SK-N-SH treated with all-trans-retinoic acid at 6 μM for 48 hours (cell line): ENCODE measurements around the gene CNIH2.

Experiments used
- ATAC-seq: fragments of 200-7000 bp; cut with Tn5 transposase; 3 replicates; pipeline ENCODE4 v1.9.1; 2020; ENCODE audit warnings: mild to moderate bottlenecking, moderate library complexity
- ARNTL ChIP-seq: fragments of 450-650 bp; formaldehyde crosslinking; IDR thresholded peaks from 2 replicates; pipeline ENCODE4 v1.5.0; 2020; ENCODE audit warnings: low read depth, mild to moderate bottlenecking, moderate library complexity, borderline replicate concordance
- BACH2 ChIP-seq: fragments of 250-450 bp; sonication (Bioruptor Pico); IDR thresholded peaks from 2 replicates; pipeline ENCODE4 v1.9.0; 2021; ENCODE audit warnings: mild to moderate bottlenecking, borderline replicate concordance
- CSDC2 ChIP-seq: fragments of 250-450 bp; sonication (Bioruptor Pico); IDR thresholded peaks from 2 replicates; pipeline ENCODE4 v1.5.0; 2020; ENCODE audit warnings: mild to moderate bottlenecking, moderate library complexity
- ESRRG ChIP-seq: fragments of 250-450 bp; sonication (Bioruptor Pico); IDR thresholded peaks from 2 replicates; pipeline ENCODE4 v1.6.1; 2021; ENCODE audit warnings: mild to moderate bottlenecking
- ISL1 ChIP-seq: fragments of 250-450 bp; sonication (Bioruptor Pico); IDR thresholded peaks from 2 replicates; pipeline ENCODE4 v2.1.2; 2022; ENCODE audit warnings: mild to moderate bottlenecking, moderate library complexity
- OSR1 ChIP-seq: fragments of 250-450 bp; sonication (Bioruptor Pico); IDR thresholded peaks from 2 replicates; pipeline ENCODE4 v1.8.0; 2022; ENCODE audit warnings: moderate library complexity, mild to moderate bottlenecking, inconsistent platforms
- PPARA ChIP-seq: fragments of 250-450 bp; sonication (Bioruptor Pico); IDR thresholded peaks from 2 replicates; pipeline ENCODE4 v1.5.0; 2020; ENCODE audit warnings: mild to moderate bottlenecking, borderline replicate concordance
- SNAI2 ChIP-seq: fragments of 250-450 bp; sonication (Bioruptor Pico); IDR thresholded peaks from 2 replicates; pipeline ENCODE4 v1.5.0; 2020; ENCODE audit warnings: mild to moderate bottlenecking, moderate library complexity
- TCF4 ChIP-seq: fragments of 250-450 bp; sonication (Bioruptor Pico); IDR thresholded peaks from 2 replicates; pipeline ENCODE4 v1.8.0; 2021; ENCODE audit warnings: mild to moderate bottlenecking, moderate library complexity, borderline replicate concordance
- TOX ChIP-seq: fragments of 250-450 bp; sonication (Bioruptor Pico); IDR thresholded peaks from 2 replicates; pipeline ENCODE4 v1.8.0; 2021; ENCODE audit warnings: mild to moderate bottlenecking, moderate library complexity, borderline replicate concordance
- ZC3H10 ChIP-seq: fragments of 250-450 bp; sonication (Bioruptor Pico); IDR thresholded peaks from 2 replicates; pipeline ENCODE4 v1.5.1; 2021; ENCODE audit warnings: mild to moderate bottlenecking, moderate library complexity
- ZFP3 ChIP-seq: fragments of 250-450 bp; sonication (Bioruptor Pico); IDR thresholded peaks from 2 replicates; pipeline ENCODE4 v1.5.0; 2020; ENCODE audit warnings: mild to moderate bottlenecking, moderate library complexity
- ZFP30 ChIP-seq: fragments of 450-650 bp; formaldehyde crosslinking; IDR thresholded peaks from 2 replicates; pipeline ENCODE4 v1.5.0; 2022; ENCODE audit warnings: mild to moderate bottlenecking, moderate library complexity
- ZNF565 ChIP-seq: fragments of 450-650 bp; formaldehyde crosslinking; conservative IDR thresholded peaks from 2 replicates; pipeline ENCODE4 v1.5.0; 2020; ENCODE audit warnings: low read depth, mild to moderate bottlenecking, moderate library complexity
- ZNF70 ChIP-seq: fragments of 450-650 bp; formaldehyde crosslinking; IDR thresholded peaks from 2 replicates; pipeline ENCODE4 v1.5.0; 2020; ENCODE audit warnings: mild to moderate bottlenecking, moderate library complexity
- ZNF8 ChIP-seq: fragments of 450-650 bp; formaldehyde crosslinking; IDR thresholded peaks from 2 replicates; pipeline ENCODE4 v1.5.0; 2020; ENCODE audit warnings: mild to moderate bottlenecking, moderate library complexity
- TF ChIP-seq, protein P1 (sequence below): fragments of 250-450 bp; sonication (Bioruptor Pico); IDR thresholded peaks from 2 replicates; pipeline ENCODE4 v1.5.0; 2020; ENCODE audit warnings: mild to moderate bottlenecking, moderate library complexity
- TF ChIP-seq, protein P2 (sequence below): fragments of 250-450 bp; sonication (Bioruptor Pico); IDR thresholded peaks from 2 replicates; pipeline ENCODE4 v1.5.1; 2021; ENCODE audit warnings: mild to moderate bottlenecking, moderate library complexity
- TF ChIP-seq, protein P3 (sequence below): fragments of 250-450 bp; sonication (Bioruptor Pico); IDR thresholded peaks from 2 replicates; pipeline ENCODE4 v1.8.0; 2020; ENCODE audit warnings: mild to moderate bottlenecking, moderate library complexity, borderline replicate concordance
- TF ChIP-seq, protein P4 (sequence below): fragments of 250-450 bp; sonication (Bioruptor Pico); IDR thresholded peaks from 2 replicates; pipeline ENCODE4 v1.5.1; 2020; ENCODE audit warnings: low read depth, mild to moderate bottlenecking, moderate library complexity
- TF ChIP-seq, protein P5 (sequence below): fragments of 250-450 bp; sonication (Bioruptor Pico); IDR thresholded peaks from 2 replicates; pipeline ENCODE4 v1.8.0; 2021; ENCODE audit warnings: low read depth, mild to moderate bottlenecking, moderate library complexity, borderline replicate concordance

Gene CNIH2

DNA sequence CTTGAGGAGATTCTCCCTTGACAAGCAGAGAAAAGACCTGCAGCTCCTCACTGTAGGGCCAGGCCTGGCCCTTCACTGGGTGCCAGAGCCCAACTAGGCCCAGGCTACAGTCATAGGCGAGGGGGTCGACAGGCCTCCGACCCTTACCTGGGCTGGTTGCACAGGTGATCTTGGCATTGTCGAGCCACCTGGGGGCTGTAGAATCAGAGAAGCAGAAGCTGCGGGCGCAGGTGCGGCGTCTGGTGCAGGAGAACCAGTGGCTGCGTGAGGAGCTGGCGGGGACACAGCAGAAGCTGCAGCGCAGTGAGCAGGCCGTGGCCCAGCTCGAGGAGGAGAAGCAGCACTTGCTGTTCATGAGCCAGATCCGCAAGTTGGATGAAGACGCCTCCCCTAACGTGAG lies 16.4 kb upstream of the CNIH2 start (continued):
- TF ChIP-seq TOX (no peak), ZFP30 (no peak)

DNA sequence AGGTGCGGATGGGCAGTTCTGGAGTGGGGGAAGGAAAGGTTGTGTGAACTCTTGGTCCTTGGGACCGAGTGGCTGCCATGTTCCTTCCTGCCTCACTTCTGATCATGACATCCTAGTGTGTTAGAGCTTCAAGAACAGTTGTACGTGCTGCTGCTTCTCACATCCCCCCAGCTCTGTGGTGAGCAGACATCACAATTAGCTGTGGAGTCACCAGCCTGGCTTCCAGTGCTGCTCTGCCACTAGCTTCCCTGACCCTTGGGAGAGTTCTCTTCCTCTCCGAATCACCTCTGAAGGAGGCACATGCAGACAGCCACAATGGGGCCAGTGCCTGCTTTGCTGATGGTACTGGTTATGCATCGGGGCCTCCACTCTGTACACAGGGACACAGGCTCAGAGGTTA lies 15.8 kb upstream of the CNIH2 start:
- no peak for ATAC-seq

DNA sequence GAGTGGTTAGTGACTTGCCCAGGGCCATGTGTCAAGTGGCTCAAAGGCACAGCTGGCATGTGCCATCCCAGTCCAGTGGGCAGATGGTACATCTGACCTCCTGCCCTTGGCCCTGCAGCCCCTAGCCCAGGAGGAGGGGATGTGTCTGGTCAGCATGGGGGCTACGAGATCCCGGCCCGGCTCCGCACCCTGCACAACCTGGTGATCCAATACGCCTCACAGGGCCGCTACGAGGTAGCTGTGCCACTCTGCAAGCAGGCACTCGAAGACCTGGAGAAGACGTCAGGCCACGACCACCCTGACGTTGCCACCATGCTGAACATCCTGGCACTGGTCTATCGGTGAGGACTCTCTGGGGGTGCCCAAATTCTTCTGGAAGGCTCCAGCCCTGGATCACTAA lies 15.3 kb upstream of the CNIH2 start:
- TF ChIP-seq ZFP30 (no peak), PPARA (CRISPR knock-in tag) (no peak), BACH2 (CRISPR knock-in tag) (no peak), ZFP3 (CRISPR knock-in tag) (no peak), ZNF565 (CRISPR knock-in tag) (no peak), SNAI2 (CRISPR knock-in tag) (no peak), ESRRG (CRISPR knock-in tag) (no peak), CSDC2 (CRISPR knock-in tag) (no peak), ISL1 (no peak)
- TF ChIP-seq, protein P1, sequence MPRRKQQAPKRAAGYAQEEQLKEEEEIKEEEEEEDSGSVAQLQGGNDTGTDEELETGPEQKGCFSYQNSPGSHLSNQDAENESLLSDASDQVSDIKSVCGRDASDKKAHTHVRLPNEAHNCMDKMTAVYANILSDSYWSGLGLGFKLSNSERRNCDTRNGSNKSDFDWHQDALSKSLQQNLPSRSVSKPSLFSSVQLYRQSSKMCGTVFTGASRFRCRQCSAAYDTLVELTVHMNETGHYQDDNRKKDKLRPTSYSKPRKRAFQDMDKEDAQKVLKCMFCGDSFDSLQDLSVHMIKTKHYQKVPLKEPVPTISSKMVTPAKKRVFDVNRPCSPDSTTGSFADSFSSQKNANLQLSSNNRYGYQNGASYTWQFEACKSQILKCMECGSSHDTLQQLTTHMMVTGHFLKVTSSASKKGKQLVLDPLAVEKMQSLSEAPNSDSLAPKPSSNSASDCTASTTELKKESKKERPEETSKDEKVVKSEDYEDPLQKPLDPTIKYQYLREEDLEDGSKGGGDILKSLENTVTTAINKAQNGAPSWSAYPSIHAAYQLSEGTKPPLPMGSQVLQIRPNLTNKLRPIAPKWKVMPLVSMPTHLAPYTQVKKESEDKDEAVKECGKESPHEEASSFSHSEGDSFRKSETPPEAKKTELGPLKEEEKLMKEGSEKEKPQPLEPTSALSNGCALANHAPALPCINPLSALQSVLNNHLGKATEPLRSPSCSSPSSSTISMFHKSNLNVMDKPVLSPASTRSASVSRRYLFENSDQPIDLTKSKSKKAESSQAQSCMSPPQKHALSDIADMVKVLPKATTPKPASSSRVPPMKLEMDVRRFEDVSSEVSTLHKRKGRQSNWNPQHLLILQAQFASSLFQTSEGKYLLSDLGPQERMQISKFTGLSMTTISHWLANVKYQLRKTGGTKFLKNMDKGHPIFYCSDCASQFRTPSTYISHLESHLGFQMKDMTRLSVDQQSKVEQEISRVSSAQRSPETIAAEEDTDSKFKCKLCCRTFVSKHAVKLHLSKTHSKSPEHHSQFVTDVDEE (CRISPR knock-in tag) = no peak
- TF ChIP-seq, protein P2, sequence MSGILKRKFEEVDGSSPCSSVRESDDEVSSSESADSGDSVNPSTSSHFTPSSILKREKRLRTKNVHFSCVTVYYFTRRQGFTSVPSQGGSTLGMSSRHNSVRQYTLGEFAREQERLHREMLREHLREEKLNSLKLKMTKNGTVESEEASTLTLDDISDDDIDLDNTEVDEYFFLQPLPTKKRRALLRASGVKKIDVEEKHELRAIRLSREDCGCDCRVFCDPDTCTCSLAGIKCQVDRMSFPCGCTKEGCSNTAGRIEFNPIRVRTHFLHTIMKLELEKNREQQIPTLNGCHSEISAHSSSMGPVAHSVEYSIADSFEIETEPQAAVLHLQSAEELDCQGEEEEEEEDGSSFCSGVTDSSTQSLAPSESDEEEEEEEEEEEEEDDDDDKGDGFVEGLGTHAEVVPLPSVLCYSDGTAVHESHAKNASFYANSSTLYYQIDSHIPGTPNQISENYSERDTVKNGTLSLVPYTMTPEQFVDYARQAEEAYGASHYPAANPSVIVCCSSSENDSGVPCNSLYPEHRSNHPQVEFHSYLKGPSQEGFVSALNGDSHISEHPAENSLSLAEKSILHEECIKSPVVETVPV (CRISPR knock-in tag) = no peak
- no peak for ATAC-seq

More for the DNA sequence above, 15.8 kb upstream of the CNIH2 start:
- TF ChIP-seq, protein P3, sequence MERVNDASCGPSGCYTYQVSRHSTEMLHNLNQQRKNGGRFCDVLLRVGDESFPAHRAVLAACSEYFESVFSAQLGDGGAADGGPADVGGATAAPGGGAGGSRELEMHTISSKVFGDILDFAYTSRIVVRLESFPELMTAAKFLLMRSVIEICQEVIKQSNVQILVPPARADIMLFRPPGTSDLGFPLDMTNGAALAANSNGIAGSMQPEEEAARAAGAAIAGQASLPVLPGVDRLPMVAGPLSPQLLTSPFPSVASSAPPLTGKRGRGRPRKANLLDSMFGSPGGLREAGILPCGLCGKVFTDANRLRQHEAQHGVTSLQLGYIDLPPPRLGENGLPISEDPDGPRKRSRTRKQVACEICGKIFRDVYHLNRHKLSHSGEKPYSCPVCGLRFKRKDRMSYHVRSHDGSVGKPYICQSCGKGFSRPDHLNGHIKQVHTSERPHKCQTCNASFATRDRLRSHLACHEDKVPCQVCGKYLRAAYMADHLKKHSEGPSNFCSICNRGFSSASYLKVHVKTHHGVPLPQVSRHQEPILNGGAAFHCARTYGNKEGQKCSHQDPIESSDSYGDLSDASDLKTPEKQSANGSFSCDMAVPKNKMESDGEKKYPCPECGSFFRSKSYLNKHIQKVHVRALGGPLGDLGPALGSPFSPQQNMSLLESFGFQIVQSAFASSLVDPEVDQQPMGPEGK = no peak
- TF ChIP-seq ARNTL (CRISPR knock-in tag) (no peak), ZNF565 (CRISPR knock-in tag) (no peak), OSR1 (no peak), ZFP30 (no peak), TCF4 (no peak), ZNF8 (no peak), ZNF70 (CRISPR knock-in tag) (no peak), BACH2 (CRISPR knock-in tag) (no peak), ZC3H10 (no peak)
- TF ChIP-seq, protein P4, sequence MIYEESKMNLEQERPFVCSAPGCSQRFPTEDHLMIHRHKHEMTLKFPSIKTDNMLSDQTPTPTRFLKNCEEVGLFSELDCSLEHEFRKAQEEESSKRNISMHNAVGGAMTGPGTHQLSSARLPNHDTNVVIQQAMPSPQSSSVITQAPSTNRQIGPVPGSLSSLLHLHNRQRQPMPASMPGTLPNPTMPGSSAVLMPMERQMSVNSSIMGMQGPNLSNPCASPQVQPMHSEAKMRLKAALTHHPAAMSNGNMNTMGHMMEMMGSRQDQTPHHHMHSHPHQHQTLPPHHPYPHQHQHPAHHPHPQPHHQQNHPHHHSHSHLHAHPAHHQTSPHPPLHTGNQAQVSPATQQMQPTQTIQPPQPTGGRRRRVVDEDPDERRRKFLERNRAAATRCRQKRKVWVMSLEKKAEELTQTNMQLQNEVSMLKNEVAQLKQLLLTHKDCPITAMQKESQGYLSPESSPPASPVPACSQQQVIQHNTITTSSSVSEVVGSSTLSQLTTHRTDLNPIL = no peak
- TF ChIP-seq, protein P5, sequence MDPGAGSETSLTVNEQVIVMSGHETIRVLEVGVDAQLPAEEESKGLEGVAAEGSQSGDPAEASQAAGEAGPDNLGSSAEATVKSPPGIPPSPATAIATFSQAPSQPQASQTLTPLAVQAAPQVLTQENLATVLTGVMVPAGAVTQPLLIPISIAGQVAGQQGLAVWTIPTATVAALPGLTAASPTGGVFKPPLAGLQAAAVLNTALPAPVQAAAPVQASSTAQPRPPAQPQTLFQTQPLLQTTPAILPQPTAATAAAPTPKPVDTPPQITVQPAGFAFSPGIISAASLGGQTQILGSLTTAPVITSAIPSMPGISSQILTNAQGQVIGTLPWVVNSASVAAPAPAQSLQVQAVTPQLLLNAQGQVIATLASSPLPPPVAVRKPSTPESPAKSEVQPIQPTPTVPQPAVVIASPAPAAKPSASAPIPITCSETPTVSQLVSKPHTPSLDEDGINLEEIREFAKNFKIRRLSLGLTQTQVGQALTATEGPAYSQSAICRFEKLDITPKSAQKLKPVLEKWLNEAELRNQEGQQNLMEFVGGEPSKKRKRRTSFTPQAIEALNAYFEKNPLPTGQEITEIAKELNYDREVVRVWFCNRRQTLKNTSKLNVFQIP = no peak
- TF ChIP-seq, protein P2 (CRISPR knock-in tag) = no peak
- TF ChIP-seq, protein P1 (CRISPR knock-in tag) = no peak
